UCSD-AML1 (cell line): ENCODE measurements around the gene HEBP2.
"Not testable (repeated sequence)": the region's sequence is repeated elsewhere in the genome, so short reads cannot be mapped to it uniquely, and the experiment has no call there.

Experiments used
- DNase-seq: peaks from one replicate; lab custom pipeline; 2025; ENCODE audit not compliant: unreplicated experiment; lab: John Stamatoyannopoulos, UW

The HEBP2 gene

DNA sequence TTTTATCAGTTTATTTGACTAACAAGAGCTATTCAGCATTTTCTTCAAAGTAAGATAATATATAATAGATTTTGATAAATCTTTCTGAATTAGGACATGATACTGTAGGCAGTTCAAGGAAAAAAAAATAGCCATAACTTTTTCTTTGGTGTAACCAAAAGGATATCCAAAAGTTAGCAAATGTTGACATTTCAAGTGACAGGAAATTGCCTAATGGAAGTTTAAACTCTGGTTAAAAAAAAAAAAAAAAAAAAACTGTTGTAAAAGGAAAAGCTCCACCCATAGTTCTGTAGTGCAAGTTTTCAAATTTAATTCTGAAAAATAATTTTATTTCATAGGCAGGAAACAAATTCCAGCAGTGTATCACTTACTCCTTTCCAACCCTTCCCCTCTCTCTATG lies 18.8 kb downstream of the HEBP2 start:
- DNase-seq: no peak

DNA sequence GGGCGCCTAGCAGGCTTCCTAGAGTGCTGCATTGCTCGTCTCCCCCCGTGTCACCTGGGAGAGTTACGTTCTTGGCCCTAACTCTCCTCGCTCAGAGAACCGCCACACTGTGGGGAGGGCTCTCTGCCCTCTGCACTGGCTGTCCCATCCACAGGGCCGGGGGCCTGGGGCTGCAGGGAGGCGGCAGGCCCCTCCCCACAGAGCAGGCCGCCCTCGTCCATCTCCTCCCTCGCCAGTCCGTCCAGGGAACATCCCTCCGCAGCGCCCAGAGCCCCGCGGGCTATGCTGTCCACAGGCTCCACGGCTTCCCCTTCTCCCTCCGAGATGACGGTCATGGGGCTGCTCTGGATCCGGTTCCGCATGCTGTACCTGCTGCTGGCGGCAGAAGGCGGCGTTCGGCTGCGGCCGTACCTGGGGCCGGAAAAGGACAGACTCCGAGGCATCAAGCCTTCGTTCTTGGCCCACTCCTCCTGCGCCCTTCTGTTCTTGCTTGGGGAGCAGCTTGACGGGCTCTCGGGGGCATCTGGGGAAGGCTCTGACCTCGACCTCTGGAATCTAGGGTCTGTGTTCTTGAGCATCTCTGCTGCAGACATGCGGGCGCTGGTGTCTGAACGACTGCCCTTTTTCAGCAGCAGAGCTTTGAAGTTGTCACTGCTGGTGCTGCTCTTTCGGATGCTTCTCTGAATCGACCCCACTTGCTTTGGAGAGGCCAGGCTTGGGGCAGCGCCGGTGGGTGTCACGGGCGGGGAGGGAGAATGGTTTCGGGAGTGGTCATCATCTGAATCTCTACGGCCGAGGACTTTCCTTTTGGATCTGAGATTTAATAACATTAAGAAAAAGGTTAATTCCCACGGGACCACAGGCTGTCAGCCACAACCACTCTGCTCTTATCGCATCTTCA lies 20.2 kb downstream of the HEBP2 start:
- no peak for DNase-seq

DNA sequence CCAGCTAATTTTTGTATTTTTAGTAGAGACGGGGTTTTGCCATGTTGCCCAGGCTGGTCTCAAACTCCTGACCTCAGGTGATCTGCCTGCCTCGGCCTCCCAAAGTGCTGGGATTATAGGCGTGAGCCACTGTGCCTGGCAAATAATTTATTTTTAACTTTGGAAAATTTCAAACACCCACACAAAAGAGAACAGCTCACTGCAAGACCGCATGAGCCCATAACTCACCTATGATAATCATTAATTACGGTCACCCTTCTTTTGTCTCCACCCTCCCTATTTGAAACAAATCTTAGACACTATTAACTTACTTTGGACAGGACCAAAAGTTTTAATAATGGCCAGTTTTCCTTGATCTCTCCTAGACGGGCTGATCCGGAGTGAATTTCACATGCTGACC lies 21.2 kb downstream of the HEBP2 start:
- DNase-seq: not testable (repeated sequence)

- no peak for DNase-seq
Measured at GRCh38 chr6:138426500-138427123, 22.6 kb downstream of the HEBP2 start.

- no peak for DNase-seq
Measured at GRCh38 chr6:138427701-138428100, 23.7 kb downstream of the HEBP2 start.

DNA sequence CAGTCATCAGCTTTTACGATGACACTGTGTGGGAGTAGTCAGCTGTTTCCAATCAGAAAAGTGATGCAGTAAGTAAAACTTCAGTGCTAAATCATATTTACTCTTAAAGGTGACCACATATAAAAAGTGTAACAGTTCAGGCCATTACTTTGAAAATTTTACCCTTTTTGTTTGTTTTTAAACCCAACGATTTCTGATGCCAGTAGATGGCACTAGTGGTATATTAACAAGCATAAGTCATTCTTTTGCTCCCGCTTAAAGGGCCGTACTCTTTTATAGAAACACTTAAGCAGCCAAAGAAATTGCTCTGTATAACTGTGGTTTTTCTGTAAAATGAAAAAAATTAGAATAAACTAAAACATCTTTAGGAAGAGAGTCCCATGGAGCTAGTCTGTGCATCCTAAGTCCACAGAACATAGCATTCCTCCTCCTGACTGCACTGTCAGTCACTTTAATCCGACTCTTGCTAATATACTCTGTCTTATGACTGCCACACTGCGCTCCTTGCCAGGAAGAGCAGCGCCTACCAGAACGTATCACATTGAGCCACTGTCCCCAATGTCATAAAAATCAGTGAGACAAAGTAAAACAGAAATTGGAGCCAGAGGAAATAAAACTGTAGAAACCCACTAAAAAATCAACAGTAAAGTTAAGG lies 25.0 kb downstream of the HEBP2 start:
- no peak for DNase-seq

DNA sequence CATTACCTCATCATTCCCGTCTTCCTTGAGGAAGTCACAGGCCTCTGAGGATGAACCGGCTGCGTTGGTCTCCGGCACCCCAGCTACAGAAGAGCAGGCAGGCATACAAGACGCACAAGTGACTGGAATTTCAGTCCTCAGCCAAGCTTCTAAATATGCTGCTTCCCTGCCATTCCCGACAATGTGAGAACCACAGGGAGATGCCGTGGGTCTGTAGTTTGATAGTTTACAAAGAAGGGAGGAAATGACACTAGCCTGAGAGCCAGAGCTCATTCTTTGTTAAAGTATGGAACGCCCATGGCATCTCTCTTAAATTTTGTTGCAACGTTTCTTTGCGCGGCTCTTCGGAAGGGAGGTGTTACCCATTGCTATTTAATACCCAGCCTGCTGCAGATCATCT lies 25.7 kb downstream of the HEBP2 start:
- no peak for DNase-seq

DNA sequence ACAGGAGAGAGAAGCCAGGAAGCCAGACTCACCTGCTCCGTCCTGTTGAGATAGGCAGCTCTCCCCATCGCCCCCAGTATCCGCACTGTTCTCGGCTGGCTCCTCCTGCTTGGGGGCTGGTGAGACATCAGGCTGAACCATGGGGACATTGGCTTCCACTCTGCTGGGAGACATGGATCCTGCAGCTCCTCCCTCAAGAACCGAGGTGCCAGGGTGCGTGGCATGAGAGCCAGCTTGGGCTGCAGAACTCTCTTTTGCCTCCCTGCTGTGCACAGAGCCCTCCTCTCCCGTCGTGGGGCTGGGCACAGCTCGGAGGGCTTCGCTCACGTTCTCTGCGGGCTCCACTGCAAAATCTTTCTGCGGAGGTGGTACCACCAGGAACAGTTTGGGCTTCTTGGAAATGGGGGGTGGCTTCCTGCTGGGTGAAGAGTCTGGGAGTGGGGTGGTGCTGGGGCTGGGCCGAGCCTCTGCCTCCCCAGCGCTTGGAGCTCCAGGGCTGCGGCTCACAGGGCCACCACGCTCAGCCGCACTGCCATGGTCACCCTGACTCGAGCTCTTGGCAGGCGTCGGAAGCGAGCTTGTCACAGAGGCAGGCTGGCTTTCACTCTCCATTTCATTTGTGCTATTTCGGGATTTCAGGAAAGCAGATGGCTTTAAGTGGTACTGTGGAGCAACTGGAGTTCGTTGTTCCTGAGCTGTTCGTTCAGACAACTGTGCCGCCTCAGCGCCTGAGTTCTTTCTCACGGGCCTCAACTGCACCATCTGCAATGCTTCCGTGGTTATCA lies 26.5 kb downstream of the HEBP2 start:
- DNase-seq: no peak

- DNase-seq: no peak
Measured at GRCh38 chr6:138431256-138432062, 27.4 kb downstream of the HEBP2 start.

DNA sequence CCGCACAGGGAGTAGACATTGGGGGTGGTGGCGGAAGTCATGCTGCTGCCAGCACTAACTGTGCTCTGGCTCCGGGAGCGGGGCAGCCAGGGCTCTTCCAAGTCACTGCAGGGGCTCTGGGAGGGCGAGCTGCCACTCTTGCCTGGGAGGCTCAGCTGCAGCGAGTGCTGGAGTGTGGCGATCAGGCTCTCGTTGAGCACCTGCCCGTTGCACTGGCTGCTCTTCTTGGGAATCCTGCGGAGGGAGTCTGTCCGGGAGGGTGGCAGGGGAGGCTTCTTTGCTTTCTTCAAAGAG lies 28.0 kb downstream of the HEBP2 start:
- no peak for DNase-seq

DNA sequence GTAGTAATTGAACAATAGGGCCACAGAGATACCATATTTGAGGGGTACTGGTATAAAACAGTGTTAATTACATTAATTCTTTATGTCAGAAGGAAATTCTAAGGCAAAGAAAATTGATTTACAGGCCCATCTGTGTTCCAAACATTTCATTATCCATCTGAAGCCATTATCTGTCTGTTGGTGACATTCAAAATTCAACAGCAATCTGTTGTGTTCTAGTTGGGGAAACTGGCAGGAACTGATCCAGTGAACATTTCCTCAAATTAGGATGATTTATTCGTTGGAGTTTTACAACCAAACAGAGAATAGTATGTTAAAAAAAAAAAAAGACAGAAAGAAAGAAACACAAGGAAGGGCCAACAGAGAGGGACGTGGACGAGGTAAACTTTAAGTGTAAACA lies 30.1 kb downstream of the HEBP2 start:
- no peak for DNase-seq

DNA sequence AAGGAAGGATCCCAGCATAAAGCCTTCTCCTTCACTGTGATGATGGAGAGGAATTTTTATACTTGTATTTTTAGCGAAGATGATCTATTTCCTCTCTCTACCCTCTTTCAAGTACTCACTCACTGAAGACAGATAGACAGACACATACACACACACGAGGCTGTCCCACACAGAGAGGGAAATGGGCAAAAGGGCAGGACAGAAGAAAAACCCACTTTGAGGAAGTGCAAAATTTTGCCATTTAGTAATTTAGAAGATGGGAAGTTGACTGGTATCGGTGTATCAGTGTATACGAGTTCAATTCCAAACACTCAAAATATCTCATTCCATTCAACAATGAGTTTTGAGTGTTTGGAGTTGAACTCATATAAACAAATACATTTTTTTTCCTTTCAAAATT lies 30.9 kb downstream of the HEBP2 start:
- no peak for DNase-seq

DNA sequence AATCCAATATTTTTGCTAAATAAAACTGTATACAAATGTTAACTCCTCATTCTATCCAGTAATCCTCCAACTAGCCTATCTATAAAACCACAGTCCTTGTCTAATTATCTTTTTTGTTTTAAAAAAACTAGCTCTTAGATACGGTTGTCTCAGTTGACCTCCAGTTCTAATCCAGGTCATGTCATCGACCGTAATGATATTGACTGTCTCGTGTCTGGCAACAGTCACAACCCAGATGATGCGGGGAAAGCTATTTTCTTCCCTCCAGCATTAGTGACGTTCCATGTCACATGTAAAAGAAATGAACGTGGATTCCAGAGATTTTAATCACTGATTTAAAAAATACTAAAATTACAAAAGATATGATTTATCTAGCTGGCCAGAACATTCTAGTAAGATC lies 35.5 kb downstream of the HEBP2 start:
- DNase-seq: no peak

DNA sequence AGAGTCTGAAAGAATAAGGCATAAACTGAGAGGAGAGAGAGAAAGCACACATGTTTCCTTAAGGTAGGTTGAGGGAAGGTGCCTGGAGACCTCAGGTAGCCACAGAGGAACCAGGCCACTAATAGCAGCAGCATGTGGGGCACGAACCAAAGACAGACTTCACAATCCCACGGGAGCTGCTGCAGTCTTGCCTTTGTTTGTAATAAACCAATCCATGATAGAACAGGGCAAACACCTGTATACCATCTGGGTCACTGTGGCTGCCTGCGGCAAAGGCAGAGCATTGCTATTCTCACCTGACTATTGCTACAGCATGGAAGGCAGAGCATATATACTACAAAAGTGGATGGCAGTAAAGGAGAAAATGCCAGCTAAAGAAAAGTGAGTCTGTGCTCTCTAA lies 36.3 kb downstream of the HEBP2 start:
- no peak for DNase-seq

- DNase-seq: no peak
Measured at GRCh38 chr6:138440758-138441357, 36.8 kb downstream of the HEBP2 start.

DNA sequence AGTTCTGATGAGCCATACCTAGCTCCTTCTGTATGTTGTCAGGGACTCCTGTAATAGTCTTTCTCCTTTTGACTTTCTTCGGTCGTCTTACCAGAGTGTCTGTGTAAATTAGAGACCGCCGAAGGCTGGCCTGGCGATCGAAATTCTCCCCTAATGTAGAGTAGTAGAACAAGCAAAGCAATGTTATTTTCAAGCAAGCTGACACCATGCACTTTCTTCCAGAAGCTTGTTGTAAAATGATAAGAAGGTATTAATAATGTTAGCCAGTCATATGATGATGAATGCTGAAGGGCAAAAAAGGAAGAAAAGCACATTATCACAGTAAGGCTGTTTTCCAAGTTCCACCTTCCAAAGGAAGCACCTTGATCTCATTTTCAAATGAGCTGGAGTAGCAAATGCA lies 37.9 kb downstream of the HEBP2 start:
- no peak for DNase-seq

GRCh38 chr6:138442663-138443062 lies 38.6 kb downstream of the HEBP2 start:
- no peak for DNase-seq

DNA sequence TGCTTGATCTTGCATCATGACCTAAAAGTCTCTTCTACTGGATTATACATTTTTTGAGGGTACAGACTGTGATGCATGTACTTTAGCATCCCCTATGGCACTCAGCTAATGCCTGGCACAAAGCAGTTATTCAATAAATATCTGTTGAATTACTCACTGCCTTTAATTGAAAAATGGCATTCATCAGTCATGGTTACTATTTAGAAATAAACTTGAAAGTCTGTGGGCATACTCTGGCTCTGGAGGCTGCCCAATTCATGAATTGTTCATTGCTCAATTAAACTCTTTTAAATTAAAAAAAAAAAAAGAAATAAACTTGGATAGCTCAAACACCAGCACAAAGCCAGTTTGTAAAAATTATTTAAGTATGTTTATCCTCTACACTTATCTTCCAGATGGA lies 40.0 kb downstream of the HEBP2 start:
- DNase-seq: no peak

DNA sequence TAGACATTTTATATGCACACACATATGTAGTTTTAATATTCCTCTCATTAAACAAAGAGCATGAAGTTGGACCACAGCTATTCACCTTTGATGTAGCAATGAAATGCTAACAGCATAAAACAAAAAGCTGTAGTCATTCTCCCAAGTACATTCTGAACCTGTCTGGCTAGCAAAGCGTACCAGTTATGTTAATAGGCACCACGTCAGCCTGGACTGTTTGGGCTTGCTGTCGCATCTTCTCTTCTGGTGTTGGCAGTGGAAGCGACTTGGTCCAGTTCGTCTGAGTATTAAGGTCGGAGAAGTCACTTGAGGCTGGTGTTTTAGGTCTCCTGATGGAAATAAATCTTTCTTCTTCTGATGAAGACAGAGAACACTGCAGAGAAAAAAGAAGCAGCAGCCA lies 42.8 kb downstream of the HEBP2 start:
- no peak for DNase-seq

GRCh38 chr6:138450445-138450844 lies 46.4 kb downstream of the HEBP2 start:
- no peak for DNase-seq
